Right atrium auricular region (tissue), 2 donors: ENCODE data around the gene FARP1. TPM values are rescaled to one million over a fixed set of nuclear protein-coding genes. Genes with fewer than 3 reads are reported as not detected.

Source experiments
- DNase-seq: peaks from one replicate; pipeline ENCODE4 v3.0.0-alpha.2; 2019; ENCODE audit warnings: low spot score
- H3K27ac ChIP-seq, 2 donors: fragments of 200-600 bp; sonication (generic); 1 replicate in 1 of 2; 2 replicates in 1 of 2; pipeline ENCODE4 v1.5.1; 2016 to 2019
- H3K27me3 ChIP-seq, 2 donors: fragments of 200-600 bp; sonication (generic); one replicate each; pipeline versions ENCODE4 v1.5.1 to v1.6.0; 2017 to 2019
- H3K36me3 ChIP-seq: fragments of 200-600 bp; sonication (generic); one replicate; pipeline ENCODE4 v1.5.1; 2016
- H3K4me1 ChIP-seq, 2 donors: fragments of 200-600 bp; sonication (generic); one replicate each; pipeline versions ENCODE4 v1.5.1 to v1.6.0; 2017 to 2019
- H3K4me3 ChIP-seq, 2 donors: fragments of 200-600 bp; sonication (generic); 1 replicate in 1 of 2; 2 replicates in 1 of 2; pipeline ENCODE4 v1.5.1; 2017 to 2019; ENCODE audit warnings: mild to moderate bottlenecking in 1 of 2, moderate library complexity in 1 of 2
- H3K9me3 ChIP-seq, 2 donors: fragments of 200-600 bp; sonication (generic); one replicate each; pipeline ENCODE4 v1.5.1; 2019
- CTCF ChIP-seq, 2 donors: fragments of 200-600 bp; sonication (generic); IDR thresholded peaks; one replicate each; pipeline ENCODE4 v1.5.1; 2019; ENCODE audit warnings: antibody characterized with exemption in 2 of 2
- total RNA-seq, 2 donors: library from RNA; depleted of rRNA; stranded (reverse); fragments of >200 nt; gene quantifications; one replicate each; pipeline ENCODE4 v1.1.0, GENCODE V29; 2016

The FARP1 gene
- total RNA-seq, 2 donors from 2014 or later: 15.5 to 25.7 TPM

- H3K36me3 ChIP-seq: peaks cover 22% of the 10 kb centered on the region
- no peak for DNase-seq
- no peaks in the 10 kb centered on the region for H3K9me3 ChIP-seq
- no peaks in the 10 kb centered on the region for H3K4me1 ChIP-seq
- H3K4me3 ChIP-seq: no peak overlapping the region
- no peaks in the 10 kb centered on the region for H3K27me3 ChIP-seq
- H3K27ac ChIP-seq: no peak overlapping the region
- TF ChIP-seq CTCF (IDR thresholded peaks at IDR 0.05): no peak
These were observed 273.5 kb downstream of the FARP1 start for GRCh38 chr13:98416408-98416807.

GRCh38 chr13:98419786-98420553 lies 277.1 kb downstream of the FARP1 start:
- no peak overlapping the region for H3K27ac ChIP-seq
- TF ChIP-seq CTCF (IDR thresholded peaks at IDR 0.05): no peak
- no peaks in the 10 kb centered on the region for H3K4me1 ChIP-seq
- no peaks in the 10 kb centered on the region for H3K27me3 ChIP-seq
- no peak overlapping the region for H3K4me3 ChIP-seq
- no peak for DNase-seq
- H3K9me3 ChIP-seq: no peaks in the 10 kb centered on the region
- peaks cover 12% of the 10 kb centered on the region for H3K36me3 ChIP-seq

GRCh38 chr13:98420554-98421175 lies 277.8 kb downstream of the FARP1 start:
- Histone ChIP-seq H3K4me3 (no peak overlapping the region), H3K9me3 (no peaks in the 10 kb centered on the region), H3K4me1 (no peaks in the 10 kb centered on the region), H3K36me3 (peaks cover 17% of the 10 kb centered on the region), H3K27ac (no peak overlapping the region), H3K27me3 (no peaks in the 10 kb centered on the region)
- TF ChIP-seq CTCF (IDR thresholded peaks at IDR 0.05): no peak
- DNase-seq: no peak

- Histone ChIP-seq H3K4me3 (no peak overlapping the region), H3K27ac (no peak overlapping the region), H3K9me3 (no peaks in the 10 kb centered on the region), H3K4me1 (no peaks in the 10 kb centered on the region), H3K36me3 (peaks cover 19% of the 10 kb centered on the region), H3K27me3 (no peaks in the 10 kb centered on the region)
- no peak for DNase-seq
- no peak for TF ChIP-seq CTCF (IDR thresholded peaks at IDR 0.05)
These were observed 279.2 kb downstream of the FARP1 start for GRCh38 chr13:98422046-98422445.

- Histone ChIP-seq H3K36me3 (peaks cover 24% of the 10 kb centered on the region), H3K9me3 (no peaks in the 10 kb centered on the region)
These were observed 280.5 kb downstream of the FARP1 start for GRCh38 chr13:98423417-98423816.

More at GRCh38 chr13:98423417-98423816, 280.5 kb downstream of the FARP1 start:
- H3K4me3 ChIP-seq: no peak overlapping the region
- TF ChIP-seq CTCF (IDR thresholded peaks at IDR 0.05): no peak
- no peaks in the 10 kb centered on the region for H3K4me1 ChIP-seq
- H3K27ac ChIP-seq: no peak overlapping the region
- H3K27me3 ChIP-seq: no peaks in the 10 kb centered on the region
- DNase-seq: no peak
